Activated CD4-positive, alpha-beta T cell treated with anti-CD3 and anti-CD28 coated beads, Interleukin-2, Interleukin-4, amounts not matched to agents 100 ng/mL and 50 ng/mL, durations not matched to agents 16 hours and 8 hours (primary cell): Measurements from ENCODE around the gene SOX13.
A peak's percentile ranks its signal among the peaks of the same experiment; 100 is the strongest.
"Not testable (repeated sequence)": the region's sequence is repeated elsewhere in the genome, so short reads cannot be mapped to it uniquely, and the experiment has no call there.

Experiments
- DNase-seq: peaks from one replicate; pipeline ENCODE4 v3.0.0-alpha.2; 2020; ENCODE audit warnings: low spot score

Gene SOX13

DNA sequence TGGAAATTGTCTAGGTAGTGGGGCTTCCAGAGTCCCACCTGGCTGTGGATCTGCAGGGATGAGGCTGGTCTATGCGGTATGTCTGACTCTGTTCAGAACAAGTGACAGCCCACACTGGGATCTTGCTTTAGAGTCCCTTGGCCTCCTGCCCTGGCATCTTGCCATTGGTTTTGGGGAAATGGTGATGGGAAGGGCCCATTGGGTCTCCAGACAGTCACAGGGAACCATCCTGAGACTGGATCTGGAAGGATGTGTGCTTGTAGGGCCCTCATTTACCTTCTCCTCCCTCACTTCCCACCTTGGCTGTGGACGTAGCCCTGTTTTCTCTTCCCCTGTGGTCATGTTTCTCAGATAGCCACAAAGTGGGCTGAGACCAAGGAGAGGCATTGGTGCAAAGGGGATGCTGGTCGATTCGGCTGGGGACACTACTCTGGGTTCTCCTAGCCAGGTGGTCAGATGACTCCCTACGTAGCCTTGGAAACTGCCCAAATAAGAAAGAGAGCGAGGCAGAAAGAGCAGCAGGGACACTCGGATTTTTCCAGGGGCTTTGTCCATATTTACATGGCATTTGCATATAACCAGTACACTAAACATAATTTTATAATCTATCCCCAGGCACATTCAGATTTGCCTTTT, 15.1 kb downstream of the SOX13 start:
- no peak for DNase-seq

DNA sequence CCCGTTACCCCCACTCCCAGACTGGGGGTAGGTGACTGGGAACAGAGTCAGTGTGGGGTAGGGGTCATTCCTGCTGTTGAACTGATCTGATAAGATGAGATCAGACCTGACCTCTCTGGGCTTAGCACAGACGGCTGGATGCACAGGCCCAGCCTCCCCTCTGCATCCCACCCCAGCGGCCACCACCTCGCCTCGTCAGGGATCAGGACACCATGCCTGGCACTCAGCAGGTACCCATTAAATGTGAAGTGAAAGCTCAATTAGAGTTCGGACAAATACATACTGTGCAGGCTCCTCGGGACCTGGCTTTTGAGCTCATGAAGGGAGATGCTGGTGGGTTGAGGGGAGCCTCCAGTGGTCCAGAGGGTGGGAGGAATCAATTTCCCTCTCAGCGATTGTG, 15.7 kb downstream of the SOX13 start:
- DNase-seq: no peak

DNA sequence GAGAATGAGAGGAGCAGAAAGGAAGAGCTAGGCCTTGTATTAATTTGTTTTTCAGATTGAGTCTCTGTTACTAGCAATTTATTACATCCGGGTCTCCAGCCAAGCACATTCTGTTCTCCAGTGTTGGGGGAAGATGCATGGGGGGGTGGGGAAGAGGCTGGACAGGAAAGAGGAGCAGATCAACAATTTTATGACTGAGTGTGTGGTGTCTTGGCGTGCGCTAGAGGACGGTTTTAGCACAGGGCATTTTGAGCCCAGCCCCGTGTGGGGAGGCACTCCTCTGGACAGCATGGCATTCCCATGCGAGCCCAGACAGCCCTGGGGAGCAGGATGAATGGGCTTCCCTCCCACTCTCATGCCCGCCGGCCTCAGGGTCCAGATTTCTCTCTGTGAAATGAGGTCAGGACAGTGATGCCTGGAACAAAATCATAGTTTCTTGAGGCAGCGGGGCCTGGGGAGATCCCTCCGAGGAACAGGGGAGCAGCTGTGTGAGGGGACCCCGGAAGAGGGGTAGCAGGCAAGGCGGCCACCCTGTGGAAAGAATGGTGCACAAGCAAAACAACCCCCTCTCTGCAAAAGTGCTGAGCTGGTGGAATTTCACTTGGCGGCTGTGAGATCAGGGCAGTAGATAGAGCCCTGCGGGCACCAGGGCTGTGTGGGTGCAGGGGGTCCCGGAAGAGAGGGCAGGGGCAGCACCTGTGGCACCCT, 16.3 kb downstream of the SOX13 start:
- DNase-seq: no peak

DNA sequence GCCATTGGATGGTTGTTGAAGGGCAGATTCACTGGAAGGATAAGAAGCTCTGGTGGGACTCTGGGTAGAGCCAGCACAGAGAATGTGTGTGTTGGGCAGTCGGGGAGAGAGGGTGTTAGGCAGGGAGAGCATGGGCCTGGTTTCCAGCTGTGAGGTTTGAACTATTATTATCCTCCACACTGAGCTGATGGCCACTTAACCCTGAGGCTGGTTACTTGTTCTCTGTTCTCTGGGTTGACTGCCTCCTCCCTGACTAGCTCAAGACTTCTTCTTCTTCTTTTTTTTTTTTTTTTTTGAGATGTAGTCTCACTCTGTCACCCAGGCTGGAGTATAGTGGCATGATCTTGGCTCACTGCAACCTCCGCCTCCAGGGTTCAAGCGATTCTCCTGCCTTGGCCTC, 17.2 kb downstream of the SOX13 start:
- not testable (repeated sequence) for DNase-seq

DNA sequence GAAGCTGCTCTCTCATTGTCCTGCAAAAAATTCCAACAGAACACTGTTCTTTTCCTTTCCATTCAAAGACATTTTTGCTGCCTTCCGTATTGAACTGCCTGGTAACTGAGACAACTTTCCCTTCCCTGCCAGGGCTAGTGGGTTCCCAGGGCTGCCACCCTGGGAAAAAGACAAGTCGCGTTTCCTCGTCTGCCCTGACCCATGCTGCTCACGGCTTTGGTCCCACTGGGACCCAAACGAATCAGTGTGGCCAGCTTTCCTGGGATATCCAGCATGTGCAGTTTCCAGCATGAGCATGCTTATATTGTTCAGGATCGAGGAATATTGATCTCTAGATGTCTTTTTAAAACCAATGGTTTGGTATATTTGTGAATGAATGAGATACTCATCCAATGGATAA, 18.2 kb downstream of the SOX13 start:
- DNase-seq: no peak

DNA sequence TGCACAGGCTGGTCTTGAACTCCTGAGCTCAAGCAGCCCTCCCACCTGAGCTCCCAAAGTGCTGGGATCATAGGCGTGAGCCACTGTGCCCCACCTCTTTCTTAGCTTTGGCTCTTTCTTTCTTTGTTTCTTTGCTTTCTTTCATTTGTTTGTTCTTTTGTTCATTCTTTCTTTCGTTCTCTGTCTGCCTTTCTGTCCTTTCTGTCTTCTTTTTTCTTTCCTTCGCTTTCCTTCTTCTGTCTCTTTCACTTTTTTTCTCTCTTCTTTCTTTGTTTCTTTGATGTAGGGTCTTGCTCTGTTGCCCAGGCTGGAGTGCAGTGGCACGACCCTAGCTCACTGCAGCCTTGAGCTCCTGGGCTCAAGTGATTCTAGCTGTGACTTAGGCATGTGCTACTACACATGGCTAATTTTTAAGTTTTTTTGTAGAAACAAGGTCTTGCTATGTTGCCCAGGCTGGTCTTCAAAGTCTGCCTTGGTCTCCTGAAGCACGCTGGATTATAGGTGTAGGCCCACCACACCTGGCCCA, 18.9 kb downstream of the SOX13 start:
- no peak for DNase-seq

DNA sequence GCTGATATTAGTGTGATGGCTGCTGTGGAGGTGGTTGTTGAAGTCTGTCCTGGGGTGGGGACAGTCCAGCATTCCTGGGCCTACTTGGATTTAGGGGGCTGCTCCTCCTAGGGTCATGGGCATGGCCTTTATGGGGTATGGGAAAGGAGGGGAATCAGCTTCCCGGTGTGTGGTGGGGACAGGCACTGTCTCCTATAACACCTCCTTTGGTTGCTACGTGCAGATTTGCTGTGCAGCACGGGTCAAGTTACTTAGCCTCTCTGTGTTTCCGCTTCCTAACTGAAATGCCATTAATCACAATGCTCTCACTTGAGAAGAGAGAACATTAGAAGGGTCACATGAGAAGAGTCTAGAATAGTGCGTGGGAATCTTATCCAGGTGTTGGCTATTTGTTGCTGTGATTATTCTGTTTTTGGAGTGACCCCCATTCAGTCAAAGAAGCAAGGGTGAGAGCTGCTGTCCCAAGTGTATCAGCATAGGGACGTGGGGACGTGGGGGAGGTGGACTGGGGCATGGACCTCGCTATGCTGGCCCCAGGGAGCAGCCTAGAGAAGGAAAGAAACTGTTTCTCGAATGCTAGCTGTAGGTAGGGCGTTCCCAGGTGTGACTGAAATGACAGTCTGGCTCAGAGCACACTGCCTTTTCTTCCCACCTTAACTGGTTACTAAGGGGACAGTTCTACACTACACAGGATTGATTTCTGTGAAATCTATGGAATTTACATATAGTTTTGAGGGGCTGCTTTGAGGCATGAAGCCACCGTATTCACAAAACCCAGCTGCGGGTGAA, 19.9 kb downstream of the SOX13 start:
- DNase-seq: no peak

DNA sequence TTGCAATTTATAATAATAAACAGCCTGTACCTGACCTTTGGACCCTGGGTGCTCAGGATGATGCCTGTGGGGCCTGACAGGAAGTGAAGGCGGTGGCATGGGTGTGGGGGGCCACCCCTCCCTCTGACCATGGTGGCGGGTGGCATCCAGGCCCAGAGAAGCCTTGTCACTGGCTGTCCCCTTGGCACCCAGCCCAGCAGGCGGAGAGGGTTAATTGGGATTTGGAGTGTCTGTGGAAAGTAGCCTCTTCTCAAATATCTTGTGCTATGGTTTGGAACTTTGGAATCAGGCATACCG, 20.5 kb downstream of the SOX13 start:
- DNase-seq: no peak

DNA sequence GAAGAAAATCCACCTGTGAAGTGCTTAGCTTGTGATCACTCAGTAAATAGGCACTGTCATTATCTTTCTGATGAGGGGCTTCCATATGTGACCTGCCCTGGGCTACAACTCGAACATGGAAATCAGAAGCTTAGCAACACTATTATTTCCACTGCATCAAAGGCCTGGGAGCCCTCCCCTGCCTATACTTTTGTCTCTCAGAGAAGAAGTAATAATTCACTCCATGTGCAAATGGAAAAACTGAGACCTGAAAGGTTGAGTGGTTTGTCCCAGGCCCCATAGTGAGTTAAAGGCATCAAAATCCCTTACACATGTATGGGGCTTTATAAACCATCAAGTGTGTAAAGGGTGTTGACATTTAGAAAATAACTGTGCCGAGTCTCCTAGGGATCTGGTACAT, 20.9 kb downstream of the SOX13 start:
- no peak for DNase-seq

DNA sequence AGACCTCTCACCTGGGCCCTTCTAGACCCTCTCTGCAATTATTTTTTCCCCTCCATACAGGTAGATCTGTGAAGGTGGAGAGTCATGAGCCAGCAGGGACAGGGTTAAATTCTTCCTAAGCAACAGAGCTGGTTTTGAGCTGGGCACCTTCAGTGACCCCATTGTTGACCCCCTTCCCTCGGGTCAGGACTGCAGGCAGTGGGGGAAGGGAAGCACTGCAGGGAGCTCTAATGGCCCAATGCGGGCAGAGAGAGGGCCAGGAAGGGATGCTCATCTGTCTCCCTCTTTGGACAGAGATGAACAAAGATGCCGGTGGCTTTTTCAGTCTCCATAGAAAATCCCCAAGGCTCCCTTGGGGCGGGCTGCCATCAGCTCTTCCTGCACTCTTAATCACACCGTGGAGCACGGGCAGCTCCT, 21.4 kb downstream of the SOX13 start:
- DNase-seq: no peak

DNA sequence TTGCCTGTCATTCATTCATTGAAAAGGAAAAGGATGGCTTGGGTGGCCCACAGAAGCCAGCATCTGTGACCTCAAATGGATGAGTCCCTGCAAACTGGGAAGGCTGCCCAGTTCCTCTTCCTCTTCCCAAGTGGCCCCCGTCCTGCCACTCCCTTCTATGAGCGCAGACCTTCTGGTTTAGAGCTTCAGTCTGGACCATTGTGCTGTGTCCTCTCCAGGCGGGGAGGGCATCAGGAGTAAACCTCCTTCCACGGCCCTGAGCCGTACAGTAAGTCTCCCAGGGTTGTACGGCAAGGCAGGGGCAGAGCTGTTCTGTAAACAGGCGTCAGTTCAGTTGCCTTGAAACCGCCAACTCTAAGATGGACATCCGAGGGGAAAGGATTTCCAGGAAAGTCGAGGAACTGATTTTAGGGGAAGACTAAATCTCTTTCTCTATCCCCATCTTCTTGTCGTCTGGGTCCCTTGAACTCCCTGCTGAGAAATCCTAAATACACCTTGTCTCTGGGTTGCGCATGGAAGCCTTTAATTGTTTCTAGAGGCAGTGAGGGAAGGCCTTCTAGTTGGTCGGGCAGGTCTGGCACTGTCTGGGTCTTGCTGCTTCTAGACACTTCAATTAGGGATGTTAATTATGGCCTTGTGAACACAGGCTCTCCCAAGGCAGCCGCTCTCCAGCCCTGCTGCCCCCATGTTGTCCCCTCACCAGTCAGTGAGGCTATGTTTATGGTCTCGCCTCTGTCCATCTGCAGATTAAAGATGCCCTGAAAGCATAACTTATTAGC, 22.1 kb downstream of the SOX13 start:
- DNase-seq: no peak

DNA sequence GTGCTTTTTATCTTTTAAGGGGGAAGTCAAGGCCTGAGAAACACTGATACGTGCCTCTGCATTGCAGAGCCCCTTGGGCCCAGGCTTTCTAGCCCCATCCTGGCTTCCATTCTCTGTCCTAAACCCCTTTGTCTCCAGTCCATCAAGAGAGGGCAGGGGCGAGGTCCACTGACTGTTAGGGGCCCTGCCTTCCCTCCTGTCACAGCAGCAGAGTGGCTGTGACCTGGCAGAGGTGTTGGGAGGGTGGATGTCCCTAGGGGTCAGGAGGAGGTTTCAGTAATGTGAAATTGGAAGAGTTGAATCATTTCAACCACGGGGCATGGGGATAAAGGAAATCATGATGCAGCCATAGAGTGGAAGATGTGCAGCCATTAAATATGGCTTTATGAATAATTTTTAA, 24.0 kb downstream of the SOX13 start:
- DNase-seq: no peak

DNA sequence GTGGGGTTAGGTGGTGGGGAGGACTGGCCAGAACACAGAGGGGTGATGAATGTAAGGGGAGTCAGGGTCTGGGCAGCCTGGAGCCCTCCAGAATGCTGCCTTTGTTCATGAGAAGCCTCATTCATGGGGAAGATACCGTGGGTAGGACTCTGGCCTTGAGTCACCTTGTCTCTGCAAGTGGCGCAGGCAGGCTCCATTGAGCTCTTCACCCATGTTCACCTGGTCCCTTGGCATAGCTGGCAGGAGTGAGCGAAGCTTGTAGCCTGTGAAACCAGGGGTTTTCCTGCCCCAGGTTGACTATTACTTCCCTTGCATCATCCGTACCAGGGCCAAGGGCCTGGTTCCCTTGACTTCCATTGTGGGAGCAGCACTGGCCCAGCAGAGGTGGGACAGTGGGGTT, 25.8 kb downstream of the SOX13 start:
- no peak for DNase-seq

DNA sequence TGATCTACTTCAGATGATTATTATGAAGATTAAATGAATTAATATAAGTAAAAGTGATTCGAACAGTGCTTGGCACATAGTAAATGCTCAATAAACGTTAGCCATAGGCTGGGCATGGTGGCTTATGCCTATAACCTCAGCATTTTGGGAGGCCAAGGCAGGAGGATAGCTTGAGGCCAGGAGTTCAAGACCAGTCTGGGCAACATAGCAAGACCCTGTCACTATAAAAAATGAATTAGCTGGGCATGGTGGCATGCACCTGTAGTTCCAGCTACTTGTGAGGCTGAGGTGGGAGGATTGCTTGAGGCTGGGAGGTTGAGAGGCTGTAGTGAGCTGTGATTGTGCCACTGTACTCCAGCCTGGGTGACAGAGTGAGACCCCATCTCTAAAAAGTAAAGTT, 26.8 kb downstream of the SOX13 start:
- not testable (repeated sequence) for DNase-seq

DNA sequence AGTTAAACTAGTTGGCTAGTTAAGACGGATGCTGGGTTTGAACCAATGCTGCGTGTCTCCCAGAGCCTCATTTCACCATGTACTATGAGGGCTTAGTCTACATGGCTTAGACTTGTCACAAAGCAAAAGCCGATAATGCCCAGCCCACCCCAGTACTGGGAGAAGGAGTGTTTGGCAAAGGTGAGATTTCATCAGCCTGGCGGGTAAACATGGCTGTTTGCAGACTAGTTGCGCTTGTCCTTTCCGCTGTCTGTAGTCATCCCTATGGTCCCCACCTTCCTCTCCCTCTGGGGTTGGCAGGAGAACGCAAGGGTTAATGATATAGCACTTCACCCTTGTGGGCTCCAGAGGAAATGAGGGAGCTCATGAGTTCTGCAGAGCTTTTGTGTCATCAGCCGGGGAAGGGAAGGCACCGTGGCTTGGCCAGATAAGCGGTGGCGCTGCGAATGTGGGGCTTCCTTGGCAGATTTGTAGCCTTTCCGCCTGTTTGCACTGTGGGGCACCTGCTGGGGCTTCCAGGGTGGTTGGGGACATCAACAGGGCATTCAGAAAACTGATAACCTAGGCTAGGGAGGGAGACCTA, 29.2 kb downstream of the SOX13 start:
- DNase-seq: peak; percentile 11

DNA sequence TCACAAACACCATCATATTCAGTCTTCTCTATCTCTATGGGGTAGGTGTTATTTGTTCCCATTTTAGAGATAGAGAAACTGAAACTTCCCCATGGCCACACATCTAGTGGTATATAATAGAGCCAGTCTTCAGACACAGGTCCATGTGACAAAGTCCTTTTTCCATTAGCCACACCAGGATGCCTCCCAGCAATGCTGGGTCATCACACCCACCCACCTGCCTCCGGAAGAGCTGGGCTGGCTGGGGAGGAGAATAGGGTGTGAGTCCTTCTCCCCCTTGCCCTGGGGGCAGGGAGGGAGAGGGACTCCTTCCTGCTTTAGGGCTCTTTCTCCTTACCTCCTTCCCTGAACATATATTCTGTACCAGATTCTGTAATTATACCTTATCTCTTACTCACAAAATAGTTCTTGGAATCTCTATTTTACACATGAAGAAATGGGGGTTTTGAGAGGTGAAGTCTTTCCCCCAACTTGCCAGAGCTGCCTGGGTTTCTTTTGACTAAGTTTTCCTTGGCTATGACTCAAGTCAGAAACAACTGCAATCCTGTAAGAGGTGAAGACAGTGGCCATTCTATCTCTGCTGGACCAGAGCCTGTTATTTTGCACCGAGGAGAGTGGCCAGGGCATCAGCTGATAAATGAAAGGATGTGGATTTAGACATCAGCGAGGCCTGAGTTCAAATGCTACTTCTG, 30.0 kb downstream of the SOX13 start:
- DNase-seq: peak; percentile 26

DNA sequence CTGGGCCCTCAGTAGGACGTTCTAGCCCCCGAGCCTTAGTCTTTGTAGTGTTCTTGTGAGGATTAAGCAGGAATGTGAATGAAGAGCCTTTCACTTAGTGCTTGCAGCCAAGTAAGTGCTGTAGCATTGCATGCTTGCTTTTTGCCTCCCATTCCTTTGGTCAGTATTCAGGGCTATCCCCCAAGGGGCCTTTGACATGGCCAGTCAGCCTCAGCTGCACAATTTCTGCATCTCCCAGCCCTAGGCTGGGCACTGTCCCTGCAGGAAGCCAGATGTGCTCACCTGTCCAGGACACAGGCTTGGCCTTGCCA, 30.5 kb downstream of the SOX13 start:
- no peak for DNase-seq

DNA sequence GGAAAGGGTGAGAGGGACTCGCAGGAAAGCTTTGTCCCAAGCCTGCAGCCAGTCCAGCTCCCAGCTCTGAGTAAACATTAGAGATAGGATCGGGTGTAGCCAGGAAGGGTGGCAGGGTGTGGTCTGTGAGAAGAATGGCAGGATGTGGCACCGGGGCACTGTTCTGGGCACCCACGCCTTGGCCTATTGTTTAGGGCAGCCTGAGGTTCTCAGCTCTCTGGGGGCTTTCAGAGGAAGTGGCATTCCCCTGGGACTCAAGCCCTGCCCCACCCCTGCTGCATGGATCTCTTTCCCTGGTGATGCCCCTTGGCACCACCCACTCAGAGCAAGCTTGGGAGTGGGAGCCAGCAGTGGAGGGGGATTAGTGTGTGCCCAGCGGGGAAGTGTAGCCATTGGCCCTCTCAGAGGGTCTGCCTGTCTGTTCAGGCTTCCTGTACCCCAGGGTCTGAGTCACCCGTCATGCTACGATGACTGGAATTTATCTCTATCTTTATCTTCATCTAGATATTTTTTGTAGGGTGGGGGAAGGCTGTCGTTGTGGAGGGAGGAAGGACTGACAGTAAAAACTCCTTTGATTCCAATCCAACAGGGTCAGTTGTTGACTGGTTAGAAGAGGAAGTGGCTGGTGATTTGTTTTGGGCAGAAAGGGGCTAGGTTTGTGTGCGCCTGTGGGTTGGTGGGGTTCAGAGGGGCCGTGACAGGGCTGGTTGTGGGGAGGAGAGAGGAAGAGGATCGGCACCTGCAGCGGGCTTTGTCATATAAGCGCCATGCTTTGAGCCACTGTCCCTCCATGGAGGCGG, 31.6 kb downstream of the SOX13 start:
- DNase-seq: peak; percentile 28

DNA sequence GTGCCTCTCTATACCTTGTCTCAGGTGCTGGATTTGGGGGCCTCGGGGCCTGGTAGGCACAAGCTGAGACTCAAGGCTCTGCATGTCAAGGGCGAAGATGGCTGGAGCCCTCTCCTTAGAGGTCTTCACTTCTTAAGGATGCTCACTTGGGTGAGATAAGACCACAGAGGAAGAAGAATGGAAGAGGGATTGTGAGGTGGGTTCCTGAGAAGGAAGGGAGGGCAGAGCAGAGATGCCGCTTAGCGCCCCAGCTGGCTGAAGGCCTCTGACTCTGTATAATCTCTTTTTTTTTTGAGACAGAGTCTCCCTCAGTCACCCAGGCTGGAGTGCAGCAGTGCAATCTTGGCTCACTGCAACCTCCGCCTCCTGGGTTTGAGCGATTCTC, 32.2 kb downstream of the SOX13 start:
- DNase-seq: no peak

DNA sequence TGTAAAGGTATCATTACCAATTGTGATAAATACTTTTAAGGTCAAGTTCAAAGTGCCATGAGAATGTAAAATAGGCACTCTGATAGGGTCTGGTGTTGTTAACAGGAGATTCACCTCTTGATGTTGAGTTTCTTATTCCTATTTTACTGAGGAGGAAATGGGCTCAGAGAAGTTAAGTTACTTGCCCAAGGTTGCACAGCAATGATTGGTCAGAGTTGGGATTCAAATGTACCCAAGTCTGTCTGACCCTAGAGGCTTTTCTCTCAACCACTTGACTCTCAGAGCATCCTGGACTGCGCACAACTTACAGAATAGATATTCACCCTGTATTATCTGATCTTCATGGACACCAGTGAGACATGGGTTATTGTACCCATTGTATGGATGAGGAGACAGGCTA, 33.9 kb downstream of the SOX13 start:
- no peak for DNase-seq

DNA sequence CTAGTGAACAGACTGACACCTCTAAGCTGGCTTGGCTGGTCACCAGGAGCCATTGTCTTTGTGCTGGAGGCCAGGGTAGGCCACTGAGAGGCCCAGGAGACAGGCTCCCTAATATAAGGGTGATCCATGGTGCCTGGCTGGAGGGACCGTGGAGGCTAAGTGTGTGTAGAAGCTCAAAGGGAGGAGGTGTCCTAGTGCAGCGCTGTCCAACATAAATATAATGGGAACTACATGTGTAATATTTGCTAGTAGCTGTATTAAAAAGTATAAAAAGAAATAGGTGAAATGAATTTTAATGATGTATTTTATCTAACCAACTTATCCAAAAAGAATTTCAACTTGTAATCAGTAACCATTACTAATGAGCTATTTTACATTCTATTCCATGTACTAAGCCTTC, 35.0 kb downstream of the SOX13 start:
- no peak for DNase-seq
